IMR-90 (cell line): Measurements from ENCODE around the gene KCNK3.

ENCODE experiments used
- CTCF ChIP-seq: conservative IDR thresholded peaks from 2 replicates; pipeline ENCODE4 v1.5.1; 2012; ENCODE audit warnings: mild to moderate bottlenecking, low read depth, low read length, improper control_type of control experiment
- NFE2L2 ChIP-seq: fragments of 150-350 bp; IDR thresholded peaks from 2 replicates; pipeline ENCODE4 v1.6.1; 2016; ENCODE audit warnings: low read depth, mild to moderate bottlenecking, low read length
- RCOR1 ChIP-seq: IDR thresholded peaks from 2 replicates; pipeline ENCODE4 v1.6.1; 2012; ENCODE audit warnings: mild to moderate bottlenecking, low read length, improper control_type of control experiment; ENCODE audit not compliant: insufficient replicate concordance
- RFX5 ChIP-seq: IDR thresholded peaks from 2 replicates; pipeline ENCODE4 v1.8.0; 2012; ENCODE audit warnings: low read depth, mild to moderate bottlenecking, low read length, moderate library complexity

- TF ChIP-seq CTCF (no peak), RCOR1 (no peak), RFX5 (no peak), NFE2L2 (no peak)
Measured at GRCh38 chr2:26758790-26759321, 66.3 kb downstream of the KCNK3 start.
